H4 (cell line): ENCODE data around the gene HEPHL1. TPM values are rescaled to one million over a fixed set of nuclear protein-coding genes. Genes with fewer than 3 reads are reported as not detected.

Experiments
- DNase-seq: peaks from one replicate; pipeline ENCODE4 v3.0.0-alpha.2; 2015; ENCODE audit warnings: low spot score
- total RNA-seq: library from RNA; depleted of rRNA; stranded (reverse); fragments of >200 nt; shearing (Covaris generic); gene quantifications from 2 replicates; pipeline ENCODE4 v1.2.3, GENCODE V29; 2014

HEPHL1 gene
- total RNA-seq, 1 experiment from 2014 or later, result not detected

GRCh38 chr11:94024547-94024946, 3.4 kb downstream of the HEPHL1 start:
- no peak for DNase-seq

DNA sequence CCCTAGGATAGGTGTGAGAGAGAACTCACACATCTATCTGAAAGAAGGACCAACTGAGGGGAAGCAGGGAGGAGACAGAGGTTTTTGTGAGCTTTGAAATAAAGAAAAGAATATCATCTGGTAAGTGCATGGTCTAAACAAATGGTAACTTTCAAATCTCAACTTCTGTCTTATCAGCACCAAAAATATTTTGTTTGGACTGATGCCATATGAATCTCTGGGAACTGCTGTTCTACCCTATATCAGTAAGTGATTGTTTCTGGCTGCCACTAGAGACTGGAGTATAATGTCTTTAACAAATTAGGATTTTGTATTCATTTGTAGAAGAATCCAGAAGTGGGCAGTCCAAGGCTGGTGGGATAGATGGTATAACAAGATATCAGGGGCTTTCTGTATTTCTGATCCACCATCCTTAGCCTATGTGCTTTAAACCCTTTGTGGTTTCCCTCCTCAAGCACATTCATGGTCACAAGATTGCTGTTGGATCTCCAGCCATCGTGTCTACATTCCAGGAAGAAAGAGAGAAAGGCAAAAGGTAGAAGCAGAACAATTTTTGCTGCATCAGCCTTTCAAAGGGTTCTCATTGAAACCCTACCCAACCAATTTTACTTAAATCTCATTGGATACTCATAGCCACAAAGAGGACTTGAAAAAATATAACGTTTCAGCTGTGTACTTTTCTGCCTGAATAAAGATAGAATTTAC, 4.7 kb downstream of the HEPHL1 start:
- no peak for DNase-seq

DNA sequence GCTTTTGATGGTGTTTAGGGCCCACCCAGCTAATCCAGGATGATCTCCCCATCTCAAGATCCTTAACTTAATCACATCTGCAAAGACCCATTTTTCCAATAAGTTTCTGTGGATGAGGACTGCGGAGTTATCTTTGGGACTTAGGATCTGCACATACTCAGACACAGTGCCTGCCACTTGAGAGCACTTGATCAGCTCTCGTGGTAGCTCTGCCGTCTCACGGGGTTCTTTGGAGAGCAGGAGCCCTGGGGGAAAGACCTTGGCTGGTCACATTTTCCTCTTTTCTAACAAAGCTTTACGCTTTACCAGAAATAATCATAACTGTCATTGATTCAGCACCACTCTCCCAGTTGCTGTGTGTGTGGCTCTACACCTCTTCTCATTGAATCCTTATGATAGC, 6.1 kb downstream of the HEPHL1 start:
- DNase-seq, result no peak

- no peak for DNase-seq
These were observed 7.3 kb downstream of the HEPHL1 start for GRCh38 chr11:94028436-94028835.

DNA sequence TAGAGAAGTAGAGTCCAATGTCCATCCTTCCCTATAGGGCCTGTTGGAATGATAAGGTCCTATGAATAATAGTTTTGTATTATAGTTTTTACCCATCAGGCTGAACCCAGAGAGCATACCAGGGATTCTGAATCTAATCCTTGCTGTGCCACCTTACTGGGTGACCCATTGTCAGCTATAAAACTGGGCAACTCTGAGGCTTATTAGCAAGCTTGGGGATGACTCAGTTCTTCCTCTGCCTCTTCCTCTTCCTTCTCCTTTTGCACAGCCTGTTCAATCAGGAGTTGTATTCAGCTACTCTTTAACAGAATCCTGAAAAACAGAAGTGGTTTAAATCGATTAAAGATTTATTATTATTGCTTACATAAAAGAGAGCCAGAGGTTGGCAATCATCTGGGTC, 8.9 kb downstream of the HEPHL1 start:
- no peak for DNase-seq

GRCh38 chr11:94031625-94032024, 10.5 kb downstream of the HEPHL1 start:
- no peak for DNase-seq

DNA sequence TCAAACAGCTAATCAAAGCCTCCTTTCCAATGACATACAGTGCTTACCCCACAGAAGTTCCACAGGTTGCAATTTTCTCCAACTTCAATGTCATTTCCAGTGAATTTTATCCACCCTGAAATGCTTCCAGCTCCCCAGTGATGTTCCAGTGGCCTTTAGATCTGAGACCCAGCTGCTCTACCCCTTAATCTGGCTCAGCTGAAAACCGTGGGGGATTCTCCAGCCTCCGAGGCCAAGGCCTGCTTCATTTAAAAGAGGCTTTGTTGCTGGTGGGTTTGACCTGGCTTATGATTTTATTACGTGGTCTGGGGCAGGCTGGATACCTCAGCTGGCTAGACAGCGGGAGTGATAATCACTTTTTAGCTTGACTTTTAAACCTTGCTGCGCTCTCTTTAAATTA, 10.9 kb downstream of the HEPHL1 start:
- DNase-seq, result no peak

DNA sequence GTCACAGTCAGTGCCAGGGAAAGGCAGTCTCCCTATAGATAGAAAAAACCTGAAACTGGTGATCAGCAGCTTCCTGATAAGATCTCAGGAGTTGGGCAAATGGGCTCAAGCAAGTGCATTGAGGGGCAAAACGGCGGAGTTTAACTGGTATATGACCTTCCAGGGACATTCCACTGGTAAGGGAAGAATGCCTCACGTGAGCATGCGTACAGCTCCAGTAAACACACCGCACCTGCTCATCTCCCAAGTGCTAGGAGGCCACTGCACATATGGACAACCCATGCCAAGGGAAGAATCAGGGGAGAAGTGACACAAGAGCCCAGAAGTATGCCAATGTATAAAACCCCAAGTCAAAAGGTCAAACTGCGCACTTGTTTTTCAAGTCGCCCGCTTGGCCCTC, 11.6 kb downstream of the HEPHL1 start:
- DNase-seq, result no peak

- no peak for DNase-seq
These were observed 13.1 kb downstream of the HEPHL1 start for GRCh38 chr11:94034207-94034606.

GRCh38 chr11:94036096-94036495, 14.9 kb downstream of the HEPHL1 start:
- no peak for DNase-seq

DNA sequence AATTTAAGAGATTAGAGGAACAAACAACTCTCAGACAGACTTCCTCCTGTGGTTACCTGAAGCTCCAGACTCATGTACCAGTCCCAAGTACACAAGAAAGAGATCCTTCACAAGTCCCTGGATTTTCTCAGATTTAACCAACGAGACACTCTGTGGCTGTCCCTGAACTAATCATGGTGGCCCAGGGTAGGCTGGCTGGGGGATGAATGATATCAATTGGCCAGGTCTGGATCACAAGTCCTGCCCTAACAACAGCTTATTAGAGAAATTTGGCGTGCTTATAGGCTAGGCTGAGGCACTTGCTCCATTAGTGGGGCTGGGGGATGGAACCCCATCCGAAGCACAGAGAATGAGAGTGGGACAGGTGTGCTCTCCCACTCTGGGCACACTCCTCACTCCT, 22.1 kb downstream of the HEPHL1 start:
- DNase-seq, result no peak

- no peak for DNase-seq
These were observed 25.6 kb downstream of the HEPHL1 start for GRCh38 chr11:94046796-94047195.

GRCh38 chr11:94048032-94048709, 27.0 kb downstream of the HEPHL1 start:
- no peak for DNase-seq

DNA sequence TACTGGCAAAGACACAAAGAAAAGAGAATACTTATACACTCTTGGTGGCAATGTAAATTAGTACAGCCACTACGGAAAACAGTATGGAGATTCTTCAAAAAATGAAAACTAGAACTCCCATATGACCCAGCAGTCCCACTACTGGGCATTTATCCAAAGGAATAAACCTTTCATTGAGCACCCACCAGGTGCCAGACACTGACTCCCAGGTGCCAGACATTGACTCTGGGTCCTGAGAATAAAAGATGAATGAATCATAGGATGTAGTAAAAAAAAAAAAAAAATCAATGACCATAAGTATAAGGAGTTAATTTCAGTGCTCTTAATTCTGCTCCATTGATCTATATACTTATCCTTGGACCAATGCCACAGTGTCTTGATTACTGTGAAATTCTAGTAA, 28.2 kb downstream of the HEPHL1 start:
- no peak for DNase-seq

- no peak for DNase-seq
These were observed 37.5 kb downstream of the HEPHL1 start for GRCh38 chr11:94058630-94059029.

- no peak for DNase-seq
These were observed 37.9 kb downstream of the HEPHL1 start for GRCh38 chr11:94059065-94059464.

- DNase-seq, result no peak
These were observed 39.2 kb downstream of the HEPHL1 start for GRCh38 chr11:94060401-94060800.

DNA sequence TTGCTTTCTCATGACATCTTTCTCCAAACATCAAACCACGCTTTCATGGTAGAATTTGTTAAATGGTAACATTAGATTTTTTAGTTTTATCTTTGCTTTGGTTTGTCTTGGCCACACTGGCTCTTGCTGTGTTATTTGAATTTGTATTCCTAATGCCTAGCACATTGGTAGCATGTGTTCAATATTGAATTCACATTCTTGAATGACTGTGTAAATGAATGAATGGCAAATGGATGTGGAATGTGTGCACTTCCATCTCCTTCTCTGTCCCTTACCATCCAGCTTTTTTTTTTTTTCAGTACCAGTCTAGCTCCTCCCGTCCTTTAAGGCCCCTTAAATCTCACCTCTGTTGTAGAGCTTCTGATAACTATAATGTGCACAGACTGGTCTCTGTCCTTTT, 41.2 kb downstream of the HEPHL1 start:
- DNase-seq, result no peak

- no peak for DNase-seq
These were observed 45.8 kb downstream of the HEPHL1 start for GRCh38 chr11:94066901-94067429.

- DNase-seq, result no peak
These were observed 47.6 kb downstream of the HEPHL1 start for GRCh38 chr11:94068764-94069163.

DNA sequence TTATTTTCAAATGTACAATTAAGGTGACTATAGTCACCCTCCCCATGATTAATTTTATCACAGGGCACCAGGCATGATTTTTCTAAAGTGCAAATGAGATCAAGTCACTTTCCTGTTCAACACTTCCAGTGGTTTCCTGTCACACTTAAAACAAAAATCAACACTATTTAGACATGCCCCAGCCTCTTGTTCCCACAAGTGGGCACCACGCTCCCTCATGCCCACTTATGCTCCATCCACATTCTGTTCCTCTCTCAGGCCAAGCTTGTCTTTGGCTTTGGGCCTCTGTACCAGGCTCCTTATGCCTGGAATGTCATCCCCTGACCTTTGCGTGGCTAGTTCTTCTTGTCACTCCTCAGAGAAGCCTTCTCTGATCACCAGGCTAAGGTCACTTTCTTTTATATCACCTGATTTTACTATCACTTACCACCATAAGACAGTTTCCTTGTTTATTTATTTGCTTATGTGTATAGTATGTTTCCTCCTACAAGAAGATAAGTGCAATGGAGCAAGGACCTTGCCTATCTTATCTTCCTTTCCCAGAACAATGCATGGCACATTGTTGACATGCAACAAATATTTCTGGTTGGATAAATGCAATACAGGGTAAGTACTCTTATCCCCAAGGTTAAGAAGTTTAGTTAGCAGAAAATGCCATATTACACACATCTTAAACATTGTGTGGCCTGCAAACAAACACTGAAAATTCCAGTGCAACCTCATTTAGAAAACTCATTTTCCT, 56.6 kb downstream of the HEPHL1 start:
- no peak for DNase-seq

DNA sequence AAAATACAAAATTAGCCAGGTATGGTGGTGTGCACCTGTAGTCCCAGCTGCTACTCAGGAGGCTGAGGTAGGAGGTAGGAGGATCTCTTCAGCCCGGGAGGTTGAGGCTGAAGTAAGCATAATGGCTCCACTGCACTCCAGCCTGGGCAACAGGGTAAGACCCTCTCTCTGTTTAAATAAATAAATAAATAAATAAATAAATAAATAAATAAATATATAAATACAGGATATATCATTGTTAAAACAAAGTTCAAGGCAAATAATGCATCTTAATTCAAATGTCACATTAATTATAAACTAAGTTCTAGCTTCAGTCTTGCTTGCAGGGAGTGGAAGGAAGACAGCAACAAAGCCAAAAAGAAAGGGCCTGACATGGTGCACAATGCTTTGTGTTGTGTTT, 63.0 kb downstream of the HEPHL1 start:
- no peak for DNase-seq

- no peak for DNase-seq
These were observed 67.8 kb downstream of the HEPHL1 start for GRCh38 chr11:94088906-94089305.
